ENCODE measurements around the gene ZEB2.

GRCh38 chr2:144508172-144508851 lies 11.6 kb downstream of the ZEB2 start:
- TF ChIP-seq CTCF (IDR thresholded peaks at IDR 0.05; ENCODE audit: low read depth, low read length, poor library complexity, severe bottlenecking) (no peak), EZH2phosphoT487 (IDR thresholded peaks at IDR 0.05; ENCODE audit: borderline replicate concordance, low read length) (no peak)
